H1 (cell line): ENCODE data around the gene C1orf21. TPM values are rescaled to one million over a fixed set of nuclear protein-coding genes. Genes with fewer than 3 reads are reported as not detected.

Experiments used
- CTCF ChIA-PET: fragments of 300-600 bp; sonication (Branson Sonifier 250); formaldehyde crosslinking; loops from one replicate; lab custom pipeline; 2021; ENCODE audit not compliant: partially characterized antibody; lab: Charles Lee
- POLR2A ChIA-PET: fragments of 300-600 bp; sonication (Branson Sonifier 250); formaldehyde crosslinking; loops from one replicate; lab custom pipeline; 2021; ENCODE audit warnings: inconsistent platforms; ENCODE audit not compliant: partially characterized antibody; lab: Charles Lee
- DNase-seq, 2 experiments: peaks; one replicate each; pipeline versions ENCODE4 v3.0.0 to v3.0.0-alpha.2; 2010 to 2022; ENCODE audit warnings: low spot score in 2 of 2, low read depth in 1 of 2, mixed read lengths in 1 of 2
- FAIRE-seq: peaks from 2 replicates; lab custom pipeline; 2011; peaks lifted over from hg19 to GRCh38; lab: Jason Lieb, UNC
- H2AFZ ChIP-seq: 2 replicates; pipeline ENCODE4 v1.8.1; 2012; ENCODE audit warnings: low read length, inconsistent platforms
- H2AK5ac ChIP-seq: 2 replicates; pipeline ENCODE4 v1.6.1; 2013; ENCODE audit warnings: low read depth, low read length
- H2BK120ac ChIP-seq: replicated peaks from 2 replicates; pipeline ENCODE3; 2013; ENCODE audit warnings: low read depth, low read length, inconsistent platforms
- H2BK12ac ChIP-seq: 2 replicates; pipeline ENCODE4 v1.6.1; 2013; ENCODE audit warnings: low read depth, low read length
- H2BK15ac ChIP-seq: 2 replicates; pipeline ENCODE4 v1.6.1; 2013; ENCODE audit warnings: low read length
- H2BK20ac ChIP-seq: 2 replicates; pipeline ENCODE4 v1.6.1; 2013; ENCODE audit warnings: low read length
- H2BK5ac ChIP-seq: 2 replicates; pipeline ENCODE4 v1.6.1; 2013; ENCODE audit warnings: low read depth, low read length
- H3K14ac ChIP-seq: 2 replicates; pipeline ENCODE4 v1.6.1; 2013; ENCODE audit warnings: inconsistent platforms; ENCODE audit not compliant: insufficient read length
- H3K18ac ChIP-seq: 2 replicates; pipeline ENCODE4 v1.6.1; 2013; ENCODE audit warnings: low read length; ENCODE audit errors: extremely low read depth
- H3K23ac ChIP-seq: 2 replicates; pipeline ENCODE4 v1.6.1; 2013; ENCODE audit warnings: inconsistent platforms; ENCODE audit not compliant: insufficient read length
- H3K23me2 ChIP-seq: 2 replicates; pipeline ENCODE4 v1.6.1; 2013; ENCODE audit warnings: low read depth, low read length
- H3K27ac ChIP-seq: 2 replicates; pipeline ENCODE4 v1.6.1; 2011; ENCODE audit warnings: low read depth, low read length, inconsistent platforms
- H3K27me3 ChIP-seq, 4 experiments: replicated peaks in 1 of 4; 1 replicate in 1 of 4; 2 replicates in 3 of 4; pipeline versions ENCODE4 v1.6.1 to v1.8.1; 2011 to 2013; ENCODE audit warnings: low read length in 3 of 4, mild to moderate bottlenecking in 3 of 4, inconsistent platforms in 2 of 4, mixed read lengths in 2 of 4, moderate library complexity in 1 of 4; ENCODE audit not compliant: control insufficient read depth in 3 of 4, insufficient read depth in 3 of 4; ENCODE audit errors: extremely low read depth in 1 of 4
- H3K36me3 ChIP-seq, 4 experiments: 2 replicates each; pipeline versions ENCODE4 v1.6.1 to v1.8.1; 2011 to 2013; ENCODE audit warnings: mild to moderate bottlenecking in 4 of 4, low read length in 3 of 4, moderate library complexity in 2 of 4, control low read depth in 1 of 4, inconsistent platforms in 1 of 4; ENCODE audit not compliant: insufficient read depth in 4 of 4, control insufficient read depth in 2 of 4
- H3K4ac ChIP-seq: replicated peaks from 2 replicates; pipeline ENCODE3; 2013; ENCODE audit warnings: low read length, low read depth, mixed read lengths, inconsistent platforms; ENCODE audit not compliant: insufficient read length
- H3K4me1 ChIP-seq, 4 experiments: replicated peaks in 1 of 4; 1 replicate in 1 of 4; 2 replicates in 3 of 4; pipeline versions ENCODE4 v1.6.1 to v1.8.1; 2011 to 2013; ENCODE audit warnings: low read length in 3 of 4, inconsistent platforms in 2 of 4, mixed read lengths in 1 of 4; ENCODE audit not compliant: insufficient read depth in 4 of 4, control insufficient read depth in 3 of 4
- H3K4me2 ChIP-seq, 2 experiments: 2 replicates each; pipeline versions ENCODE4 v1.6.1 to v1.8.1; 2011 to 2013; ENCODE audit warnings: low read depth in 2 of 2, low read length in 2 of 2, control low read depth in 1 of 2, inconsistent platforms in 1 of 2, mild to moderate bottlenecking in 1 of 2; ENCODE audit not compliant: insufficient read depth in 1 of 2
- H3K4me3 ChIP-seq, 4 experiments: fragments of 200-600, 300-600 bp in 1 of 4; sonication (generic), shearing (Covaris generic), sonication (Bioruptor Twin) in 1 of 4; 2 replicates each; pipeline versions ENCODE4 v1.5.1 to v1.8.1; 2011 to 2016; ENCODE audit warnings: low read length in 4 of 4, low read depth in 3 of 4, control low read depth in 2 of 4, inconsistent platforms in 2 of 4, mild to moderate bottlenecking in 2 of 4, mixed read lengths in 1 of 4, moderate library complexity in 1 of 4; ENCODE audit not compliant: insufficient read depth in 2 of 4; ENCODE audit errors: extremely low read depth in 1 of 4
- H3K56ac ChIP-seq: replicated peaks from 2 replicates; pipeline ENCODE3; 2013; ENCODE audit warnings: low read depth, mild to moderate bottlenecking, mixed read lengths, low read length, inconsistent platforms; ENCODE audit not compliant: insufficient read length
- H3K79me1 ChIP-seq: 2 replicates; pipeline ENCODE4 v1.6.1; 2013; ENCODE audit warnings: low read depth, low read length, control low read depth
- H3K79me2 ChIP-seq, 2 experiments: 2 replicates each; pipeline versions ENCODE4 v1.6.1 to v1.8.1; 2012 to 2013; ENCODE audit warnings: low read length in 2 of 2, mild to moderate bottlenecking in 2 of 2, inconsistent platforms in 1 of 2; ENCODE audit not compliant: insufficient read depth in 2 of 2, control insufficient read depth in 1 of 2
- H3K9ac ChIP-seq, 4 experiments: replicated peaks in 1 of 4; 1 replicate in 1 of 4; 2 replicates in 3 of 4; pipeline versions ENCODE4 v1.6.1 to v1.8.1; 2011 to 2013; ENCODE audit warnings: low read depth in 3 of 4, low read length in 3 of 4, control low read depth in 2 of 4, mild to moderate bottlenecking in 2 of 4, moderate library complexity in 2 of 4, inconsistent platforms in 1 of 4; ENCODE audit errors: extremely low read depth in 1 of 4
- H3K9me3 ChIP-seq, 2 experiments: 2 replicates each; pipeline versions ENCODE4 v1.6.1 to v1.8.1; 2012 to 2013; ENCODE audit warnings: mild to moderate bottlenecking in 2 of 2, moderate library complexity in 2 of 2, control low read depth in 1 of 2, inconsistent platforms in 1 of 2, low read depth in 1 of 2, low read length in 1 of 2, mixed read lengths in 1 of 2; ENCODE audit not compliant: insufficient read depth in 2 of 2
- H4K20me1 ChIP-seq, 2 experiments: replicated peaks in 1 of 2; 2 replicates each; pipeline versions ENCODE3 to v1.8.1; 2011 to 2013; ENCODE audit warnings: inconsistent platforms in 2 of 2, low read length in 2 of 2, mild to moderate bottlenecking in 1 of 2; ENCODE audit not compliant: insufficient read depth in 2 of 2, control insufficient read depth in 1 of 2
- H4K5ac ChIP-seq: 2 replicates; pipeline ENCODE4 v1.6.1; 2013; ENCODE audit warnings: low read length, low read depth, mixed read lengths, inconsistent platforms; ENCODE audit not compliant: insufficient read length
- H4K8ac ChIP-seq: 2 replicates; pipeline ENCODE4 v1.8.0; 2013; ENCODE audit warnings: mild to moderate bottlenecking, moderate library complexity, low read length, inconsistent platforms; ENCODE audit not compliant: insufficient read depth; ENCODE audit errors: extremely low read depth
- H4K91ac ChIP-seq: replicated peaks from 2 replicates; pipeline ENCODE3; 2013; ENCODE audit warnings: low read length, mixed read lengths, inconsistent platforms; ENCODE audit not compliant: insufficient read length
- CTBP2 ChIP-seq: IDR thresholded peaks from 2 replicates; pipeline ENCODE4 v1.7.0; 2011; ENCODE audit warnings: borderline replicate concordance, mild to moderate bottlenecking, moderate library complexity, mixed read lengths, low read length; ENCODE audit not compliant: insufficient read depth, insufficient read length
- JUND ChIP-seq: IDR thresholded peaks from 2 replicates; pipeline ENCODE4 v1.6.1; 2011; ENCODE audit warnings: mild to moderate bottlenecking, improper control_type of control experiment, low read length
- POLR2AphosphoS5 ChIP-seq: IDR thresholded peaks from 2 replicates; pipeline ENCODE4 v1.6.1; 2011; ENCODE audit warnings: low read depth, low read length
- WGBS, 2 experiments: shearing (Covaris generic) in 1 of 2; methylation state at CpG; one replicate each; pipeline versions ENCODE4 v1.1.6 to v1.1.7; 2013 to 2015; ENCODE audit warnings: low lambda C conversion rate in 2 of 2, mixed read lengths in 2 of 2, inconsistent platforms in 1 of 2, low coverage in 1 of 2, missing lambda C conversion rate in 1 of 2; ENCODE audit not compliant: insufficient replicate concordance in 2 of 2, insufficient coverage in 1 of 2, insufficient read length in 1 of 2; ENCODE audit errors: extremely low coverage in 1 of 2, missing lambda C conversion rate in 1 of 2; 5-methylcytosine and 5-hydroxymethylcytosine counted together
- polyA plus RNA-seq, 7 experiments: library from polyadenylated mRNA; depleted of rRNA in 3 of 7; stranded (reverse) in 5 of 7; unstranded in 2 of 7; fragments of >200 nt in 5 of 7; fragments of 200-250 nt in 2 of 7; gene quantifications; 1 replicate in 5 of 7; 2 replicates in 1 of 7; 4 replicates in 1 of 7; pipeline versions ENCODE4 v1.2.1 to v1.2.3, GENCODE V29; 2011 to 2013; ENCODE audit warnings: missing spikeins in 2 of 7, mixed read lengths in 2 of 7
- total RNA-seq: library from RNA; stranded (reverse); fragmentation: NEBNext Ultra II Directional; extraction: Animal tissue kit (Norgen Biotek cat#: 25700); gene quantifications from 2 replicates; pipeline ENCODE4 v1.2.1, GENCODE V29; 2021
- TF ChIP-seq, protein P1 (sequence below): IDR thresholded peaks from 2 replicates; pipeline ENCODE4 v1.6.1; 2011; ENCODE audit warnings: low read depth, mild to moderate bottlenecking, low read length; ENCODE audit not compliant: insufficient read depth

C1orf21 gene
- total and polyA plus RNA-seq, 2 of the 8 experiments (the other 6 are each of a cell fraction or from before 2014, with no cell fraction given) = 16.6 to 51.0 TPM

DNA sequence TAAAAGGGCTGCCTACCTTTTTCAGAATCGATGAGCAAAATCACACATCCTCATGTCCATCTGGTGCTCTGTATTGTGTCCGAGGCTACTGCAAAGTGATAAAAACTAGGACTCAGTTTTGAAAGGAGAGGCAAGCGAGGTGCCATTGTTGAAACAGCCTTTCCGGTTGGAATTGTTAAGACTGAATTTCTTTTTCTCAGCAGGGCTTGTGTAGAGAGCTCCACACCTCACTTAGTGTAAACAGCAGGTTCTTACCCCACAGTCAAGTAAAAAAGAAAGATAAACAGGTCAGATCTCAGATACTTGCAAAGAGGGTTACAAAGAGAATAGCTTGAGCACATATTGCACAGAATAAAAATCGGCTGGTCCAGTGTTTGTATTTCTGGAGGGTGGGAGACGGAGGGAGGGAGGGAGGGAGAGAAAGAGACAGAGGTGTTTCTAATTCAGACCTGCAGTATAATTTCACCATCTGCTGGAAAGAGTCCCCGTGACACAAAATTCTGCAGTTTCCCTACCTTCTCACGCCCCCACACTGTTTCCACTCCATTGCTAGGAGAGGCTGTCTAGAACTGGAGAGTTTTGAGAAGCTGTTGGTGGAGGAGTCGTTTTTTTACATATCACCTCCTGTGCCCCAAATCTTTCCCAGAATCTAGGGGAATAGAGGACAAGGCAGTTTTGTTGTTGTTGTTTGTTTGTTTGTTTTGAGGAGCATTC lies 285.3 kb downstream of the C1orf21 start:
- Histone ChIP-seq H2BK15ac (no peak overlapping the region), H3K79me1 (no peaks in the 10 kb centered on the region), H4K5ac (peak overlapping the region; percentile 19), H3K27ac (0 out of 2 replicates have a peak overlapping the region, but pooled peaks have one; percentile 15), H3K36me3 (no peaks in the 10 kb centered on the region), H3K4me3 (peak overlapping the region in 1 of 4 experiments; percentile 8; a peak in 1 of 8 replicates), H3K18ac (no peak overlapping the region; the same call in 1 of the 2 replicates), H3K4me1 (peaks cover 5 to 27% (median 19%) of the 10 kb centered on the region in 4 experiments; a peak in 6 of 7 replicates), H2BK20ac (peak overlapping the region; percentile 23; the same call in 1 of the 2 replicates), H3K14ac (no peak overlapping the region), H3K9ac (no peak overlapping the region; a peak in 3 of 7 replicates), H3K23me2 (0 out of 2 replicates have a peak, but pooled peaks cover 2% of the 10 kb centered on the region), H2AFZ (peak overlapping the region; percentile 90; the same call in 1 of the 2 replicates), H3K79me2 (no peaks in the 10 kb centered on the region), H3K56ac (no peak overlapping the region), H3K9me3 (no peaks in the 10 kb centered on the region), H2BK5ac (peak overlapping the region; percentile 79; the same call in 1 of the 2 replicates), H4K91ac (peak overlapping the region; percentile 36), H4K8ac (no peak overlapping the region), H2BK12ac (no peak overlapping the region), H3K23ac (no peak overlapping the region), H2BK120ac (peak overlapping the region; percentile 89), H3K4me2 (peak overlapping the region; percentile 29 to 53), H3K4ac (no peak overlapping the region), H4K20me1 (no peaks in the 10 kb centered on the region), H3K27me3 (no peaks in the 10 kb centered on the region), H2AK5ac (no peak overlapping the region)
- FAIRE-seq (peak; percentile 73), DNase-seq (no peak)
- ChIA-PET CTCF (interaction anchor here (0.6 to 5.6 kb wide), 3 partner anchors 8 to 108 kb away, joined by 3 to 20 read pairs (median 13); no protein-coding TSS in a partner anchor), POLR2A (no interaction called here)
- TF ChIP-seq POLR2AphosphoS5 = no peak
- TF ChIP-seq, protein P1, sequence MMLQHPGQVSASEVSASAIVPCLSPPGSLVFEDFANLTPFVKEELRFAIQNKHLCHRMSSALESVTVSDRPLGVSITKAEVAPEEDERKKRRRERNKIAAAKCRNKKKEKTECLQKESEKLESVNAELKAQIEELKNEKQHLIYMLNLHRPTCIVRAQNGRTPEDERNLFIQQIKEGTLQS = no peak
- no peak for TF ChIP-seq JUND
- no peak for TF ChIP-seq CTBP2
- WGBS, 2 experiments = 51% methylated on average over 9 of the region's 9 CpGs; no CpG with 5 or more reads in 1 of the 2 experiments
